Panc1 (cell line): Measurements from ENCODE around the gene BTBD1. TPM values are rescaled to one million over a fixed set of nuclear protein-coding genes. Genes with fewer than 3 reads are reported as not detected.

Source experiments
- ATAC-seq: fragments of 200-7000 bp; cut with Tn5 transposase; 2 replicates; pipeline ENCODE4 v1.9.1; 2020; ENCODE audit warnings: mild to moderate bottlenecking, moderate library complexity
- BruUV-seq: library from RNA; stranded (reverse); fragments of 400-500 nt; replicated peaks from 2 replicates; lab custom pipeline; 2021; lab: Mats Ljungman, UMichigan
- CTCF ChIA-PET: fragments of 300-600 bp; sonication (Branson Sonifier 250); formaldehyde crosslinking; loops from one replicate; lab custom pipeline; 2022; ENCODE audit warnings: antibody characterized with exemption; lab: Charles Lee
- POLR2A ChIA-PET: fragments of 300-600 bp; sonication (Branson Sonifier 250); formaldehyde crosslinking; loops from one replicate; lab custom pipeline; 2022; ENCODE audit warnings: antibody characterized with exemption; lab: Charles Lee
- DNase-seq: peaks from one replicate; pipeline ENCODE4 v3.0.0-alpha.2; 2010; ENCODE audit warnings: low read depth, low spot score
- H3K27ac ChIP-seq: 2 replicates; pipeline ENCODE4 v1.5.1; 2011; ENCODE audit warnings: mild to moderate bottlenecking, low read length, inconsistent platforms
- H3K27me3 ChIP-seq: fragments of 200-500 bp; sonication (Bioruptor generic); 2 replicates; pipeline ENCODE4 v1.6.0; 2014; ENCODE audit warnings: low read length, inconsistent platforms; ENCODE audit not compliant: control insufficient read depth, insufficient read depth
- H3K36me3 ChIP-seq: fragments of 200-500 bp; sonication (Bioruptor generic); 2 replicates; pipeline ENCODE4 v1.5.1; 2014; ENCODE audit warnings: inconsistent platforms, mild to moderate bottlenecking, low read length, moderate library complexity; ENCODE audit not compliant: control insufficient read depth, insufficient read depth
- H3K4me1 ChIP-seq: 2 replicates; pipeline ENCODE4 v1.5.1; 2011; ENCODE audit warnings: inconsistent platforms, mild to moderate bottlenecking, low read length, moderate library complexity; ENCODE audit not compliant: control insufficient read depth, insufficient read depth
- H3K4me3 ChIP-seq, 2 experiments: 2 replicates each; pipeline ENCODE4 v1.5.1; 2011 to 2012; ENCODE audit warnings: low read depth in 2 of 2, low read length in 2 of 2, mild to moderate bottlenecking in 2 of 2, inconsistent platforms in 1 of 2, moderate library complexity in 1 of 2
- H3K9me3 ChIP-seq: fragments of 200-500 bp; sonication (Bioruptor generic); 2 replicates; pipeline ENCODE4 v1.5.1; 2014; ENCODE audit warnings: low read depth, mild to moderate bottlenecking, inconsistent platforms, low read length, moderate library complexity; ENCODE audit not compliant: control insufficient read depth, insufficient read depth
- POLR2AphosphoS5 ChIP-seq: IDR thresholded peaks from 2 replicates; pipeline ENCODE4 v1.6.1; 2012; ENCODE audit warnings: mild to moderate bottlenecking, low read depth, low read length, moderate library complexity
- SIN3A ChIP-seq: IDR thresholded peaks from 2 replicates; pipeline ENCODE4 v1.6.1; 2012; ENCODE audit warnings: low read depth, mild to moderate bottlenecking, low read length, moderate library complexity, borderline replicate concordance; ENCODE audit not compliant: insufficient read depth
- TCF7L2 ChIP-seq: IDR thresholded peaks from 2 replicates; pipeline ENCODE4 v1.6.1; 2011; ENCODE audit warnings: mild to moderate bottlenecking, low read depth, low read length, inconsistent platforms
- in situ Hi-C: cut with HindIII; loops from 2 replicates; pipeline ENCODE4 v1.10.0; 2016; ENCODE audit warnings: low sequenced_read_pairs, low pct_unique_long_range_greater_than_20kb
- intact Hi-C: fragments of 100-400 bp; cut with micrococcal nuclease; formaldehyde crosslinking; loops from one replicate; pipeline ENCODE4 v1.10.0; 2022; ENCODE audit not compliant: unreplicated experiment
- total RNA-seq: library from RNA; stranded (reverse); gene quantifications from one replicate; pipeline ENCODE4 v1.2.1, GENCODE V29; 2021; ENCODE audit not compliant: unreplicated experiment
- TF ChIP-seq, protein P1 (sequence below), 2 experiments: IDR thresholded peaks; 2 replicates each; pipeline ENCODE4 v1.6.1; 2011 to 2012; ENCODE audit warnings: low read depth in 2 of 2, control low read depth in 1 of 2, low read length in 1 of 2, mild to moderate bottlenecking in 1 of 2, moderate library complexity in 1 of 2; ENCODE audit not compliant: insufficient read depth in 1 of 2
- TF ChIP-seq, protein P2 (sequence below): fragments of 450-650 bp; IDR thresholded peaks from 2 replicates; pipeline ENCODE4 v1.5.1; 2017; ENCODE audit warnings: mild to moderate bottlenecking

BTBD1 gene
- total RNA-seq, 1 experiment from 2014 or later, result 88.4 TPM

DNA sequence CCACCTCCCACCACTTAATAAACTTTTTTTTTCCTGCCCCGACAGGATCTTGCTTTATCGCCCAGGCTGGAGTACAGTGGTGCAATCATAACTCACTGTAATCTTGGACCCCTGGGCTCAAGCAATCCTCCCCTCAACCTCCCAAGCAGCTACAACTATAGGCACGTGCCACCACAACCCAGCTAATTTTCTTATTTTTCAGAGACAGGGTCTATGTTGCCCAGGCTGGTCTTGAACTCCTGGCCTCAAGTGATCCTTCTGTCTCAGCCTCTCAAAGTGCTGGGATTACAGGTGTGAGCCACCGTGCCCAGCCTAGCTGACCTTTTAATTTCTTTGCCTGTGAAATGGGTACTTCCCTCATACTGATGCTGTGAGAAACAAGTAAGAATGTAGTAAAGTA lies 51.7 kb downstream of the BTBD1 start:
- POLR2A ChIA-PET, result no interaction called here
- no peak for DNase-seq
- no peak overlapping the region for H3K27ac ChIP-seq
- intact Hi-C loops, result no loop called here
- H3K36me3 ChIP-seq, result peaks cover 25% of the 10 kb centered on the region
- no peak overlapping the region for H3K4me3 ChIP-seq
- TF ChIP-seq TCF7L2 (no peak), SIN3A (no peak), POLR2AphosphoS5 (no peak)
- TF ChIP-seq, protein P1, sequence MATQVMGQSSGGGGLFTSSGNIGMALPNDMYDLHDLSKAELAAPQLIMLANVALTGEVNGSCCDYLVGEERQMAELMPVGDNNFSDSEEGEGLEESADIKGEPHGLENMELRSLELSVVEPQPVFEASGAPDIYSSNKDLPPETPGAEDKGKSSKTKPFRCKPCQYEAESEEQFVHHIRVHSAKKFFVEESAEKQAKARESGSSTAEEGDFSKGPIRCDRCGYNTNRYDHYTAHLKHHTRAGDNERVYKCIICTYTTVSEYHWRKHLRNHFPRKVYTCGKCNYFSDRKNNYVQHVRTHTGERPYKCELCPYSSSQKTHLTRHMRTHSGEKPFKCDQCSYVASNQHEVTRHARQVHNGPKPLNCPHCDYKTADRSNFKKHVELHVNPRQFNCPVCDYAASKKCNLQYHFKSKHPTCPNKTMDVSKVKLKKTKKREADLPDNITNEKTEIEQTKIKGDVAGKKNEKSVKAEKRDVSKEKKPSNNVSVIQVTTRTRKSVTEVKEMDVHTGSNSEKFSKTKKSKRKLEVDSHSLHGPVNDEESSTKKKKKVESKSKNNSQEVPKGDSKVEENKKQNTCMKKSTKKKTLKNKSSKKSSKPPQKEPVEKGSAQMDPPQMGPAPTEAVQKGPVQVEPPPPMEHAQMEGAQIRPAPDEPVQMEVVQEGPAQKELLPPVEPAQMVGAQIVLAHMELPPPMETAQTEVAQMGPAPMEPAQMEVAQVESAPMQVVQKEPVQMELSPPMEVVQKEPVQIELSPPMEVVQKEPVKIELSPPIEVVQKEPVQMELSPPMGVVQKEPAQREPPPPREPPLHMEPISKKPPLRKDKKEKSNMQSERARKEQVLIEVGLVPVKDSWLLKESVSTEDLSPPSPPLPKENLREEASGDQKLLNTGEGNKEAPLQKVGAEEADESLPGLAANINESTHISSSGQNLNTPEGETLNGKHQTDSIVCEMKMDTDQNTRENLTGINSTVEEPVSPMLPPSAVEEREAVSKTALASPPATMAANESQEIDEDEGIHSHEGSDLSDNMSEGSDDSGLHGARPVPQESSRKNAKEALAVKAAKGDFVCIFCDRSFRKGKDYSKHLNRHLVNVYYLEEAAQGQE (IDR thresholded peaks at IDR 0.05; ENCODE audit: insufficient read depth in 1 of 2, low read depth in 2 of 2, low read length in 1 of 2), result no peak
- TF ChIP-seq, protein P2, sequence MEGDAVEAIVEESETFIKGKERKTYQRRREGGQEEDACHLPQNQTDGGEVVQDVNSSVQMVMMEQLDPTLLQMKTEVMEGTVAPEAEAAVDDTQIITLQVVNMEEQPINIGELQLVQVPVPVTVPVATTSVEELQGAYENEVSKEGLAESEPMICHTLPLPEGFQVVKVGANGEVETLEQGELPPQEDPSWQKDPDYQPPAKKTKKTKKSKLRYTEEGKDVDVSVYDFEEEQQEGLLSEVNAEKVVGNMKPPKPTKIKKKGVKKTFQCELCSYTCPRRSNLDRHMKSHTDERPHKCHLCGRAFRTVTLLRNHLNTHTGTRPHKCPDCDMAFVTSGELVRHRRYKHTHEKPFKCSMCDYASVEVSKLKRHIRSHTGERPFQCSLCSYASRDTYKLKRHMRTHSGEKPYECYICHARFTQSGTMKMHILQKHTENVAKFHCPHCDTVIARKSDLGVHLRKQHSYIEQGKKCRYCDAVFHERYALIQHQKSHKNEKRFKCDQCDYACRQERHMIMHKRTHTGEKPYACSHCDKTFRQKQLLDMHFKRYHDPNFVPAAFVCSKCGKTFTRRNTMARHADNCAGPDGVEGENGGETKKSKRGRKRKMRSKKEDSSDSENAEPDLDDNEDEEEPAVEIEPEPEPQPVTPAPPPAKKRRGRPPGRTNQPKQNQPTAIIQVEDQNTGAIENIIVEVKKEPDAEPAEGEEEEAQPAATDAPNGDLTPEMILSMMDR, result no peak
- ATAC-seq, result no peak
- in situ Hi-C loops, result no loop called here
- CTCF ChIA-PET, result no interaction called here
- H3K27me3 ChIP-seq, result no peaks in the 10 kb centered on the region
- H3K4me1 ChIP-seq, result peaks cover 10% of the 10 kb centered on the region
- peaks cover under 1% of the 10 kb centered on the region; the same call in 1 of the 2 replicates for H3K9me3 ChIP-seq
- no TSS peak for BruUV-seq

DNA sequence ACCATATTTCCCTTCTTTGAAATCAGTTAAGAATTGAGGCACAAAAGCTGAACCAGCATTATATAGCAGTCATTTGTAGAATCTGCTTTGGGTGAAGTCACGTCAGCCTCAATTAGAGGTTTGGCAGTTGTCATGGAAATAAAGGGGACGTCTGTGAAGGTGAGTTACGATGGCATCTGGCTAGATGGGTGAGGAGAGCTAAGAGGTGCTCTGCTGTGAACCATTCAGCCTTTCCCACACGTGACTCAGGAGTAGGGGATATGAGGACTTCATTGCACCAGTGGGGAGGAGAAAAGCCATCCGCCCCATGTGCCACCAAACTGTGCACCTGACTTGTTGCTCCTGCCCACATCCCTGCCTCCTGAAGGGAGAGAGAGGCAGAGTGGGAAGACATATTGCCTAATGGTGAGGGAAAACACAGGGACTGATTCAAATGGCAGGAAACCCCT lies 52.8 kb downstream of the BTBD1 start:
- CTCF ChIA-PET, result no interaction called here
- Histone ChIP-seq H3K4me3 (no peak overlapping the region), H3K9me3 (peaks cover 4% of the 10 kb centered on the region; the same call in 1 of the 2 replicates), H3K27me3 (no peaks in the 10 kb centered on the region), H3K27ac (no peak overlapping the region), H3K4me1 (peaks cover 15% of the 10 kb centered on the region), H3K36me3 (peaks cover 26% of the 10 kb centered on the region)
- in situ Hi-C loops, result no loop called here
- POLR2A ChIA-PET, result no interaction called here
- ATAC-seq (no peak), DNase-seq (no peak)
- TF ChIP-seq POLR2AphosphoS5 (peak; percentile 61), TCF7L2 (no peak), SIN3A (no peak)
- TF ChIP-seq, protein P1 (IDR thresholded peaks at IDR 0.05; ENCODE audit: insufficient read depth in 1 of 2, low read depth in 2 of 2, low read length in 1 of 2), result no peak
- TF ChIP-seq, protein P2, result no peak
- intact Hi-C loops, result no loop called here
- no TSS peak for BruUV-seq
